Activated CD4-positive, alpha-beta T cell treated with anti-CD3 and anti-CD28 coated beads for 48 hours (primary cell): ENCODE results near the gene GOLGA8N.

Experiments
- DNase-seq: peaks from one replicate; pipeline ENCODE4 v3.0.0-alpha.2; 2020

Gene GOLGA8N

GRCh38 chr15:32652178-32652577 lies 58.9 kb downstream of the GOLGA8N start:
- no peak for DNase-seq

- DNase-seq, result no peak
Observed at GRCh38 chr15:32656091-32656490, 62.8 kb downstream of the GOLGA8N start.

GRCh38 chr15:32656496-32656895 lies 63.2 kb downstream of the GOLGA8N start:
- no peak for DNase-seq
